ENCODE data around the gene TSPAN15. TPM values are rescaled to one million over a fixed set of nuclear protein-coding genes. Genes with fewer than 3 reads are reported as not detected.
"Not testable (repeated sequence)": the region's sequence is repeated elsewhere in the genome, so short reads cannot be mapped to it uniquely, and the experiment has no call there.

Gene TSPAN15
- total RNA-seq, 1 donor: 0.27 TPM

- no peak for DNase-seq (ENCODE audit: low read depth in 2 of 3, low spot score in 2 of 3)
Measured at GRCh38 chr10:69481811-69482524, 30.7 kb downstream of the TSPAN15 start.

DNA sequence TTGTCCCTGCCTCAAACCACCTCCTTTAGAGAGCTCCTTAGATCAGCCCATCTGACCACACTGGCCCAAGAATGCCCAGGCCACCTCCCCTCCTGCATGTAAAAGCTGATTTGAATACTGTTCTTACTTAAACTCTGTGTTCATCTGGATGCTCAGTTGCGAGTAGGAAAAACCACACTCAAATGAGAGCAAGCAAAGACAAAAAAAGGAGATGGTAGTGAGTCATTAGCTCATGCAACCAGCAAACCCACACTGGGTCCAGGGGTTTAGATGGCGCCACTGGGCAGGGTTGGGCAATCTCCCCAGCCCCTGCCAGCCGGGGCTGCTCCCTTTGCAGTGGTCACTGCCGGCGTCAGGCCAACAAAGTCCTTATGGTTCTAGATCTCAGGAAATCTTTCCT, 32.7 kb downstream of the TSPAN15 start:
- DNase-seq (ENCODE audit: low read depth in 2 of 3, low spot score in 2 of 3): no peak

- DNase-seq (ENCODE audit: low read depth in 2 of 3, low spot score in 2 of 3): no peak
Measured at GRCh38 chr10:69484736-69485135, 33.5 kb downstream of the TSPAN15 start.

DNA sequence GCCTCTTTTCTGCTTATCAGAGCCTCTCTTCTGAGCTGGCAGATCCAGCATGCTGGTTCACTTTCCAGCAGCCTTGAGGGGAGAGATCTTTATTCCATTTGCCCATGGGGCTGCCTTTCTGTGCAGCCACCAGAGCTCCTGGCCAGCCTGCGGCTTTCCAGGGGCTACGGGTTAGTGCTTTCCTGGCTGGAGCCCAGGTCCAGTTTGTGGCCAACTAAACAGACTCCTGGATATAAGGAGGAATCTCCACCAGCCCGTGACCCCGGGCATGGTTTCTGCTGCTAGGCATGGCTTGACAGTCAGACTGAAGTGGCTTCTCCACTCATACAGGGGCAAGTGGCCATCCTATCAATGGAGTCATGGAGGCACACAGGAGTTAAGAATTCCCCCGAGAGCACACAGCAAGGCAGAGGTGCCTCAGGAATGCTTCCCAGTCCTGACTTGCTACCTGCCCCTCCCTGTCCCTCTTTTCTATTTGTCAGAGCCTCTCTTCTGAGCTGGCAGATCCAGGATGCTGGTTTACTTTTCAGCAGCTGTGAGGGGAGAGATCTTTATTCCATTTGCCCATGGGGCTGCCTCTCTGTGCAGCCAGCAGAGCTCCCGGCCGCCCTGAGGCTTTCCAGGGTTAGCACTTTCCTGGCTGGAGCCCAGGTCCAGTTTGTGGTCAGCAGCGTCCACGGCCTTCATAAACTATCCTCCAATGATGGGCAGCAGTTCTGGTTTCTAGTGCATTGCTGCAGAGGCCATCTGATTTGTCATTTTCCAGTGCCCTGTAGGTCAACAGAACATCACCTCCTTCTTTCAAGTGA, 35.9 kb downstream of the TSPAN15 start:
- no peak for DNase-seq (ENCODE audit: low read depth in 2 of 3, low spot score in 2 of 3)

DNA sequence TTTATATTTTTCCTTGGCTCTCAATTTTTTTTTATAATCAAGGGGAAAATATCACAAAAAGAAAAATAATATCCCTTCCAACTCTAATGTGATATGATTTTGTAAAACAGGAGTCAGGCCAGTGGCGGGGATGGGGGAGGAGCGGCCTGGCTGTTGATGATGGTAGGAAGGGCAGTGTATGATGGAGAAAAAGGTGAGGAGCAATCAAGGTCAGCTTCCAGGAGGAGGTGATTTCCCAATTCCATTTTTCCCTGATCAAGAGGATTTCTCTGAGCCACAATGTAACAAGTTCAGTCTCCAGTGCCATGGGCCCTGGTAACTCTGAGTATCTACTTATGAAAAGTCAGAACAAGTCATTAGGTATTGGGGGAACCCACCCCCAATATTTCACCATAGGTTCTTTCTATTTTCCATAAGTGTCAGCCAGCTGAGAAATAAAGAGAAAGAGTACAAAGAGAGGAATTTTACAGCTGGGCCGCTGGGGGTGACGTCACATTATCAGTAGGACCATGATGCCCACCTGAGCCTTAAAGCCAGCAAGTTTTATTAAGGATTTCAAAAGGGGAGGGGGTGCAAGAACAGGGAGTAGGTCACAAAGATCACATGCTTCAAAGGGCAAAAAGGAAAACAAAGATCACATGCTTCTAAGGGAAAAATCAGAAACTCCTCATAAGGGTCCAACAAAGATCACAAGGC, 37.0 kb downstream of the TSPAN15 start:
- not testable (repeated sequence) for DNase-seq (ENCODE audit: low read depth in 2 of 3, low spot score in 2 of 3)

DNA sequence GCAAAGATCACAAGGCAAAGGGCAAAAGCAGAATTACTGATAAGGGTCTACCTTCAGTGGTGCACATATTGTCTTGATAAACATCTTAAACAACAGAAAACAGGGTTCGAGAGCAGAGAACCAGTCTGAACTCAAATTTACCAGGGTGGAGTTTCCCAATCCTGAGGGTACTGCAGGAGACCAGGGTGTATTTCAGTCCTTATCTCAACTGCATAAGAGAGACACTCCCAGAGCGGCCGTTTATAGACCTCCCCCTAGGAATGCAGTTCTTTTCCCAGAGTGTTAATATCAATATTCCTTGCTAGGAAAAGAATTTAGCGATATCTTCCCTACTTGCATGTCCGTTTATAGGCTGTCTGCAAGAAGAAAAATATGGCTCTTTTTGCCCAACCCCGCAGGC, 37.6 kb downstream of the TSPAN15 start:
- not testable (repeated sequence) for DNase-seq (ENCODE audit: low read depth in 2 of 3, low spot score in 2 of 3)

- DNase-seq (ENCODE audit: low read depth in 2 of 3, low spot score in 2 of 3): no peak
Measured at GRCh38 chr10:69489506-69490090, 38.3 kb downstream of the TSPAN15 start.

- no peak for DNase-seq (ENCODE audit: low read depth in 2 of 3, low spot score in 2 of 3)
Measured at GRCh38 chr10:69490876-69491275, 39.6 kb downstream of the TSPAN15 start.

- no peak for DNase-seq (ENCODE audit: low read depth in 2 of 3, low spot score in 2 of 3)
Measured at GRCh38 chr10:69491611-69492010, 40.3 kb downstream of the TSPAN15 start.

DNA sequence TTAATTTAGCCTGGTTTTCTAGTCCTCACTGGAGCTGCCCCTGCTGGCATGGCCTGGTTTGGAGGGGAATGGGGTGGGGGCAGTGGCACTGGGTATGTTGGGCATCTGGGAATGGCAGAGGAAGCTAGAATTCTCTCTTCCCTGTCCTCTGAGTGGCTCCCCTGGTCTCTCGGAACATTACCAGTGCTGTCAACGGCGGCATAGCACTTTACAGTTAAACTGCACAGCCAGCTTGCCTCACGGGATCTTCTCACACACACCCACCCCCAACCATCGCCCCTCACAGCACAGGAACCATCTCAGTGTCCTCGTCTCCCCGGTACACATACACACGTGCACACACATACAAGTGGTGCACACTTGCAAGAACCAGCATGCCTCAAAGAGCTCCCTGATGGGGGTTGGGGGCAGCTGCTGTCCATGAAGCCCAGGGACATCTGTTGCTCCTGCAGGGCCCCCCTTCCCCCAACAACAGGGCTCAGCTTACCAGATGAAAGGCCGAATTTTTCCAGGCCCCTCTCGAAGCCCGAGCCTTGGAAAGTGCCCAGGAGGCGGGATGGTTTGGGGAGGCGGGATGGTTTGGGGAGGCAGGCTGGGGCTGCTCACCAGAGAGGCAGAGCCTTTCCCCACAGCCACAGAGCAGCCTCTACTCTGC, 41.0 kb downstream of the TSPAN15 start:
- no peak for DNase-seq (ENCODE audit: low read depth in 2 of 3, low spot score in 2 of 3)

GRCh38 chr10:69492746-69493462, 41.6 kb downstream of the TSPAN15 start:
- DNase-seq (ENCODE audit: low read depth in 2 of 3, low spot score in 2 of 3): no peak

DNA sequence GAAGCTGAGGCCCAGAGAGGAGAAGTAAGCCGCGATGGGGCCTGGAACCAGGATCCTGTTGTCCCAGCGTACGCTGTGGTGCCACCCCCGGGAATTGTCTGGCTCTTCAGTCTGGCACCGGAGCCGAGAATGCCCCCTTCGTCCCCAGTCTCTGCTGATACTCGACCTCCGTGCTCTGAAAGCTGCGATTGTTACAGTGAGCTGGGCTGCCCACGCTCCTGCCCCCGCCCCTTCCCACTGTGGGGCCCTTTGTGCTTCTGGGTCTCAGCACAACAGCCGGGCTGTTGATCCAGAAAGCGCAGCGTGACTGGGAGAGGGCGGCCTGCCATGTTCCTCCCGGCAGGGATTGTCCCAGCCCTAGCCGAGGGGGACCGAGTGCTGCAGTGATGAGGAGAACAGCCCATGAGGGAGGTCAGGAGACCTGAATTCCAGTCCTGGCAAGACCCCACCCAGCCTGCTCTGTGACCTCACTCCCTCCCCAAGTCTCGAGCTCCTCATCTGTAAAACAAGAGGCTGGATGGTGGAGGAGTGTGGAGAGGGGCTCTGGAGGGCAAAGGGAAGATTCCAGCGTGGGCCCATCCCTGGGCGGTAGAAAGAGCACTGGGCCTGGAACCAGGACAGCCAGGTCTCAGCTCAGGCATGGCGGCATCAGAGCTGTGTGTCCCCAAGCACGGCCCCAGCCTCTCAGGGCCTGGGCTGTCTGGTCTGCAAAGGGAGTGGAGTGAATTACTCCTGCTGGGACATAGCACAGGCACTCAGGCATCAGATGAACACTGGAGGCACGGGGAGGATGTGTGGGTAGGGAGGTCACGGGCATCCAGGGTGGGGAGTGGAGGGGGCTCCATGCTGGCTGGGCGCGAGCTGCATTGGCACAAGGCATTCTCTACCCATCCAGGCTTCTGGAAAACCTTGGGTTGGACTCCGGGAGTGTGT, 43.6 kb downstream of the TSPAN15 start:
- no peak for DNase-seq (ENCODE audit: low read depth in 2 of 3, low spot score in 2 of 3)

- DNase-seq (ENCODE audit: low read depth in 2 of 3, low spot score in 2 of 3): no peak
Measured at GRCh38 chr10:69495666-69496065, 44.4 kb downstream of the TSPAN15 start.

DNA sequence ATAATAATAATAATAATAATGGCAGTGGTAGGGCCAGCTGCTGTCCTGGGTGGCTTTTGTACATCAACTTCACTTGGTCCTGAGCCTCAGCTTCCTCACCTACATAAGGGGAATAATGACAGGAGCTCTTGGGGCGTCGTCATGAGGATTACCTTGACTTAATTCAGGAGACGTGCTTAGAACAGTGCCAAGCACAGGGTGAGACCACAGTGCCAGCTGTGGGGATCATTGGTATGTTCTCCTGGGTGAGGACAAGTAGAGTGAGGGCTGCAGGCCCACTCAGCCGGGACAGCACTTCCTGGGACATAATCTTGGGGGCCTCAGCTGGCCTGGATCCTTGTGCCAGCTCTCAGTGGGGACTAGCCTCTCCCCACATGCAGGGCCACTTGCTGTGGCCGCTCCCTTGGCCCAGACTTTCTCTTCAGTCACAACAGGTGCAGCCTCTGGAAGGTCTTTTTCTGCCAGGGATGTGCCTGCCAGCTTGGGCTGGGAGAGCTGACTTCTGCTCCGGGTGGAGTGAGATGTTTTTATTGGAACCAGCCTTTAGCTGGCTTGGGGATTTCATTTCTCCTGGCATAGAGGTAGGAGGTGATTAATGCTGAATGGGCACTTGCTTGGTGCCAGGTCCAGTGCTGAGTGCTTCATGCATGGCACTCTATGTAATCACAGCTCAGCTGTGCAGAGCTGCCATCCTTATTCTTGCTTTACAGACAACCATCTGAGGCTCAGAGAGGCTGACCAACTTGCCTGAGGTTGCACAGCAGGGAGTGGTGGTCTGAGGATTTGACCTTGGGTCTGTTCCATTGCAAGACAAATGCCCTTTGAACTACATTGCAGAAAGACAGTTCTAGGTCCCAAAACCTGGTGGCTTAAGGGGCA, 45.3 kb downstream of the TSPAN15 start:
- DNase-seq (ENCODE audit: low read depth in 2 of 3, low spot score in 2 of 3): no peak

GRCh38 chr10:69497231-69497561, 45.9 kb downstream of the TSPAN15 start:
- DNase-seq (ENCODE audit: low read depth in 2 of 3, low spot score in 2 of 3): no peak

- peak in 1 of 3 donors; percentile 18 for DNase-seq (ENCODE audit: low read depth in 2 of 3, low spot score in 2 of 3)
Measured at GRCh38 chr10:69497611-69498390, 46.5 kb downstream of the TSPAN15 start.
